ENCODE data around the gene PARD3B. TPM values are rescaled to one million over a fixed set of nuclear protein-coding genes. Genes with fewer than 3 reads are reported as not detected.

Gene PARD3B
- total RNA-seq, 1 donor from 2014 or later: 29.7 TPM

DNA sequence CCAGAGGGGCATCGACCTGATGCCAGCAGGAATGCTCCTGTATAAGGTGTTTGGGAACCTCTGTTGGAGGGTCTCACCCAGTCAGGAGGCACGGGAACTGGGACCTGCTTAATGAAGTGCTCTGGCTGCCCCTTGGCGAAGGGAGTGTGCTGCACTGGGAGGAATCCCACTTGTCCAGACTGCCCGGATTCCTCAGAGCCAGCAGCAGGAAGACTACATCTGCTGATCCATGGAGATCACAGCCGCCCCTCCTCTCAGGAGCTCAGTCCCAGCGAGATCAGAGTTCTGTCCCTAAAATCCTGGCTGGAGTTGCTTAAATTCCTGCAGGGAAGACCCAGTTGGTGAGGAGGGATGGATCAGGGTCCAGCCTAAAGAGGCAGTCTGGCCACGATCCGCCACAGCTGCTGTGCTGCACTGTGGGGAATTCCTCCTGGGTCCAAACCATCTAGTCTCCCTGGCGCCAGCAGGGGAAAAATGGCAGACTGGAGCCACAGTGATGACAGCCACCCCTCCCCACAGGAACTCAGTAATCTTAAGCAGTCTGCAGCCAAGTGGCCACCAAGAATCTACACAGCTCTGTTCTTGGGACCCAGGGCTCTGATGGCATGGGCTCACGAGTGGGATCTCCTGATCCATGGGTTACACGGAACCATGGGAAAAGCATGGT, 1060.5 kb downstream of the PARD3B start:
- Mint-ChIP-seq H3K27ac (no peak overlapping the region), H3K4me1 (ENCODE audit: low read depth) (peaks cover 2% of the 10 kb centered on the region), H3K9me3 (ENCODE audit: low read depth) (peaks cover 28% of the 10 kb centered on the region), H3K36me3 (ENCODE audit: insufficient read depth) (peaks cover 19% of the 10 kb centered on the region), H3K27me3 (no peaks in the 10 kb centered on the region), H3K4me3 (ENCODE audit: low read depth) (no peak overlapping the region)
- TF ChIP-seq CTCF (IDR thresholded peaks at IDR 0.05; ENCODE audit: unreplicated experiment): no peak
- DNase-seq (ENCODE audit: low spot score, unreplicated experiment): no peak

DNA sequence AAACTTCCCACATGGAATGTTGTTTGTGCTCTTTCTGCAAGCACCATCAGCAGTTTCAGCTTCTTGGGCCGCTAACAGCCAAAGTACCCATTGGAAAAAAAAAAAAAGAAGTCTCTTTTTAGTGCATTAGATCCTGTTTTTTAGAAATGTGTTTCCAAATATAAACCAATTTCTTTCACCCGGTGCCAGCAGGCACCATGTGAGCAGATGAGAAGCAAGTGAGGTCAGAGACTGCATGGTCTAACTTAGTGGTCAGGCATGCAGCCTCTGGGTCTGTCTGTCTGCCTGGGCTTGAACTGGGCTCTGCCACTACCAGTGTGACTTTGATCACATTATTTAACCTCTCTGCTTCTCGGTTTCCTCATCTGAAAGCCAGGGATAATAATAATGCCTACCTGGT, 1061.9 kb downstream of the PARD3B start:
- no peak overlapping the region for H3K27ac Mint-ChIP-seq
- peaks cover 2% of the 10 kb centered on the region for H3K4me1 Mint-ChIP-seq (ENCODE audit: low read depth)
- H3K36me3 Mint-ChIP-seq (ENCODE audit: insufficient read depth): peaks cover 19% of the 10 kb centered on the region
- H3K9me3 Mint-ChIP-seq (ENCODE audit: low read depth): peaks cover 23% of the 10 kb centered on the region
- TF ChIP-seq CTCF (IDR thresholded peaks at IDR 0.05; ENCODE audit: unreplicated experiment): no peak
- no peak overlapping the region for H3K4me3 Mint-ChIP-seq (ENCODE audit: low read depth)
- DNase-seq (ENCODE audit: low spot score, unreplicated experiment): no peak
- H3K27me3 Mint-ChIP-seq: no peaks in the 10 kb centered on the region

DNA sequence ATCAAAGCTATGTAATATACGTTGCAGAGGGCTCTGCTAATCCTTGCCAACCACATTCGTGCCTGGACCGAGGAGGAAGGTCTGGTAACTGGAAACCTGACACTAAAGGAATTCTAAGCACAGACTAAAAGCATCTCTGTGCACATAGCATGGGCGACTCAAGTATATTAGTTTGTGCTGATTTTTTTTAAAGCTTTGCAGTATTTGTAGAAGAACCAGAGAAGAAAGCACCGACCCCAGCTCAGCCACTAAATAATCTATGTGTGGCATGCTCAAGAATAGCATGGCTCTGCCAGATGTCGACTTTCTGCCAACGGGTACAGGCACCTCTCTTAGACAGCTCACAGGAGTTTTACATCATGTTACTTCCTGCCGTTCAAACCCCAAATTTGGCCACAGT, 1063.8 kb downstream of the PARD3B start:
- H3K4me1 Mint-ChIP-seq (ENCODE audit: low read depth): peaks cover 5% of the 10 kb centered on the region
- no peaks in the 10 kb centered on the region for H3K27me3 Mint-ChIP-seq
- DNase-seq (ENCODE audit: low spot score, unreplicated experiment): no peak
- H3K27ac Mint-ChIP-seq: no peak overlapping the region
- TF ChIP-seq CTCF (IDR thresholded peaks at IDR 0.05; ENCODE audit: unreplicated experiment): no peak
- H3K9me3 Mint-ChIP-seq (ENCODE audit: low read depth): peaks cover 11% of the 10 kb centered on the region
- no peak overlapping the region for H3K4me3 Mint-ChIP-seq (ENCODE audit: low read depth)
- peaks cover 11% of the 10 kb centered on the region for H3K36me3 Mint-ChIP-seq (ENCODE audit: insufficient read depth)

GRCh38 chr2:205610437-205610836, 1065.2 kb downstream of the PARD3B start:
- no peak for DNase-seq (ENCODE audit: low spot score, unreplicated experiment)
- Mint-ChIP-seq H3K36me3 (ENCODE audit: insufficient read depth) (peaks cover 3% of the 10 kb centered on the region), H3K27me3 (no peaks in the 10 kb centered on the region), H3K4me3 (ENCODE audit: low read depth) (no peak overlapping the region), H3K4me1 (ENCODE audit: low read depth) (peaks cover 5% of the 10 kb centered on the region), H3K9me3 (ENCODE audit: low read depth) (peaks cover under 1% of the 10 kb centered on the region), H3K27ac (no peak overlapping the region)
- TF ChIP-seq CTCF (IDR thresholded peaks at IDR 0.05; ENCODE audit: unreplicated experiment): no peak

DNA sequence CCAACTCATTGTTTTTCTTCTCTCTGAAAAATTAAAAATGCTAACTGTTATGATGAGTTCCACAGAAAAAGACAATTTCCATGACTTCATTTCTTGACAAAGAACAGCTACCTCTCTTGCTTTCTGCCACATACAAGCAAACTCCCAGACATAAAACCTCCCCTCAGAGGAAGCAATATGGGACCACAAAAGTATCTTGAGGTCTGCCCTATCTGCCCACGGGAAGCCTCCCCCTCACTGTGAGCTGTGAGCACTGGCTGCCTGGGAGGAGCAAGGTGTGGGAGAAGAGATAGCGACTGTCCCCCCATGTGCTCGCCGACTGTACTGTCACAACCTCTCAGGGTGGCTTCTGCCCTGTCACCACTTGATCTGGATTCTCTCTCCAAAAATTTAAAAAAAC, 1067.4 kb downstream of the PARD3B start:
- no peaks in the 10 kb centered on the region for H3K27me3 Mint-ChIP-seq
- H3K9me3 Mint-ChIP-seq (ENCODE audit: low read depth): no peaks in the 10 kb centered on the region
- H3K4me1 Mint-ChIP-seq (ENCODE audit: low read depth): peaks cover 9% of the 10 kb centered on the region
- TF ChIP-seq CTCF (IDR thresholded peaks at IDR 0.05; ENCODE audit: unreplicated experiment): no peak
- no peak overlapping the region for H3K4me3 Mint-ChIP-seq (ENCODE audit: low read depth)
- H3K36me3 Mint-ChIP-seq (ENCODE audit: insufficient read depth): peaks cover 1% of the 10 kb centered on the region
- H3K27ac Mint-ChIP-seq: no peak overlapping the region
- DNase-seq (ENCODE audit: low spot score, unreplicated experiment): no peak

All from progenitor cell of endocrine pancreas (in vitro differentiated cells).